Fibroblast of villous mesenchyme (primary cell): ENCODE data around the gene SIDT2. TPM values are rescaled to one million over a fixed set of nuclear protein-coding genes. Genes with fewer than 3 reads are reported as not detected.
A peak's percentile ranks its signal among the peaks of the same experiment; 100 is the strongest.

Source experiments
- DNase-seq: peaks from one replicate; pipeline ENCODE4 v3.0.0-alpha.2; 2010; ENCODE audit warnings: low read depth
- H3K4me3 ChIP-seq: 2 replicates; pipeline ENCODE4 v1.5.1; 2011; ENCODE audit warnings: low read depth, mild to moderate bottlenecking, low read length
- total RNA-seq: library from RNA; depleted of rRNA; stranded (reverse); fragments of >200 nt; gene quantifications from 2 replicates; pipeline ENCODE4 v1.2.3, GENCODE V29; 2012
- TF ChIP-seq, protein P1 (sequence below): IDR thresholded peaks from 2 replicates; pipeline ENCODE4 v1.5.1; 2012; ENCODE audit warnings: low read depth, mild to moderate bottlenecking, low read length; ENCODE audit not compliant: insufficient read depth

SIDT2 gene
- total RNA-seq, 1 donor, result 24.2 TPM

DNA sequence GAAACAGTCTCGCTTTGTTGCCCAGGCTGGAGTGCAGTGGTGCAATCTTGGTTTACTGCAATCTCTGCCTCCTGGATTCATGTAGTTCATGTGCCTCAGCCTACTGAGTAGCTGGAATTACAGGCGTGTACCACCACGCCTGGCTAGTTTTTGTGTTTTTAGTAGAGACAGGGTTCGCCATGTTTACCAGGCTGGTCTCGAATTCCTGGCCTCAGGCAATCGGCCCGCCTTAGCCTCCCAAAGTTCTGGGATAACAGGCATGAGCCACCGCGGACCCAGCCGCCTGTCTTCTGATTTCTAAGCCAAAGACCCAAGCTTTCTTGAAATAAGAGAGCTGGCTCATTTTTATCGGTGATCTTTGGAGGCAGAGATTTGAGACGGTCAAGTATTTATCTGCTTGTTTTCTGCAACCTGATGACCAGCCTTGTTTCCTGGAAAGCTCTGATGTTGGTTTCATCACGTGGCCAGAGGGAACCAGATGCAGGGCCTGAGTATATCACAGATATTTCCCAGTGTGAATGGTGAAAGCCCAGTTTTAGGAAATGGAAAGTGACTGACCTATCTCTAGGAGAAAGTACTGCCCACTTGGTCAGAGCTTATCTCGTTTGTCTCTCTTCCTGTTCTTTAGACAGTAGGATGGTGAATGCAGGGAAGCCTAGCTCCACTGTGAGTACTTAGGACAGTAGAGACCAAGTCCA is 5.7 kb upstream of the SIDT2 start:
- TF ChIP-seq, protein P1, sequence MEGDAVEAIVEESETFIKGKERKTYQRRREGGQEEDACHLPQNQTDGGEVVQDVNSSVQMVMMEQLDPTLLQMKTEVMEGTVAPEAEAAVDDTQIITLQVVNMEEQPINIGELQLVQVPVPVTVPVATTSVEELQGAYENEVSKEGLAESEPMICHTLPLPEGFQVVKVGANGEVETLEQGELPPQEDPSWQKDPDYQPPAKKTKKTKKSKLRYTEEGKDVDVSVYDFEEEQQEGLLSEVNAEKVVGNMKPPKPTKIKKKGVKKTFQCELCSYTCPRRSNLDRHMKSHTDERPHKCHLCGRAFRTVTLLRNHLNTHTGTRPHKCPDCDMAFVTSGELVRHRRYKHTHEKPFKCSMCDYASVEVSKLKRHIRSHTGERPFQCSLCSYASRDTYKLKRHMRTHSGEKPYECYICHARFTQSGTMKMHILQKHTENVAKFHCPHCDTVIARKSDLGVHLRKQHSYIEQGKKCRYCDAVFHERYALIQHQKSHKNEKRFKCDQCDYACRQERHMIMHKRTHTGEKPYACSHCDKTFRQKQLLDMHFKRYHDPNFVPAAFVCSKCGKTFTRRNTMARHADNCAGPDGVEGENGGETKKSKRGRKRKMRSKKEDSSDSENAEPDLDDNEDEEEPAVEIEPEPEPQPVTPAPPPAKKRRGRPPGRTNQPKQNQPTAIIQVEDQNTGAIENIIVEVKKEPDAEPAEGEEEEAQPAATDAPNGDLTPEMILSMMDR, result no peak
- DNase-seq, result peak; percentile 87

DNA sequence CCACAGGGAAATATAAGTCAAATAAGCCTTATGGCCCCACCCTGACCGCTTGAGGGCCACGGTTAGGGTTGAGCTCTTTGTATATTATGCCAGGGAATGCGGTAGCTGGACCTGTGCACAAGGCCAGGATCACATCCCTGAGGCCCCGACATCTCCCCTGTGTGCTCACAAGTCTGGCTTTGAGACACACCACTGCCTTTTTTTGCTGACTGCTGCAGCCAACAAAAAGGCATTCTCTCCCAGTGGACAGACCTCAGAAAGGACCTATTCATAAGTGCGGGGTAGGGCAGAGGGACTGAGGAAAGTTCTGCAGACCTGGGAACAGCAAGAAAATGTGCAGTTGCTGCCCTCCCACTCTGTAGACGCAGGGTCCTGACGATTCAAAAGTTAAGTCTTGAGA is 3.4 kb upstream of the SIDT2 start:
- TF ChIP-seq, protein P1, result no peak
- no peak overlapping the region for H3K4me3 ChIP-seq

More for the DNA sequence above, 5.7 kb upstream of the SIDT2 start:
- H3K4me3 ChIP-seq, result no peak overlapping the region

DNA sequence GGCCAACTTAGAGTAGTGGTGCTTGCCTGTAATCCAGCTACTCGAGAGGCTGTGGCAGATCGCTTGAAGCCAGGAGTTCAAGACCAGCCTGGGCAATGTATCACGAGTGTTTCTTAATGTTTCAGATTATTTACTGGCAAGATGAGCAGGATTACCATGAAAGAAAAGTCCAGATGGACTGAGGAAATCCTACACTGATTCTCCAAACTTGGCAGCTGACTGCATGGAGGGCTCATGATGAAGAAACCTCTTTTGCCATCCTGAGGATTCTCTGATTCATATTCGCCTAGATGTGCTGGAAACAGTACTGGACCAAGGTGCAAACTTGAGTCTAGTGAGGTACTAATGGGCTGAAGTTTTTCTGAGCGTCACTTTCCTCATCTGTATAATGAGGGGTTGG is 2.8 kb upstream of the SIDT2 start:
- DNase-seq, result no peak
- H3K4me3 ChIP-seq, result no peak overlapping the region
- TF ChIP-seq, protein P1, result no peak

More for the DNA sequence above, 3.4 kb upstream of the SIDT2 start:
- DNase-seq, result no peak

DNA sequence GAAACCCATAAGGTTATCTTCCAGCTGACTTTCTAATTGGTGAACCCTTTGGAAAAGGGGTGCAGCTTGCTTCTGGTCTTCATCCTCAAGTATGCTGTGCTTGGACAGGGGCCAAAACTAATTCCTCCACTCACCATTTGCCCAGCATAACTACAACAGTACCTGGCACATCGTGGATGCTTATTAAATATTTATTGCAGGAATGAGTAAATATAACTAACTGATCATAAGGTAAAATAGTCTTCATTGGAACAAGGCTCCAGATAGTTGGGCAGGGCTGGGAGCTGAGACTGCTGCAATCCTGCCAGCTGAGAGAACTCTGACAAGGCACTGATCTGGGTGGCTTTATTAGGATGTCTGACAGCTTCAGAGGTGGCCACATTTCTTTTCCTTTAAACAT is 2.4 kb upstream of the SIDT2 start:
- DNase-seq, result no peak
- TF ChIP-seq, protein P1, result no peak
- no peak overlapping the region for H3K4me3 ChIP-seq

DNA sequence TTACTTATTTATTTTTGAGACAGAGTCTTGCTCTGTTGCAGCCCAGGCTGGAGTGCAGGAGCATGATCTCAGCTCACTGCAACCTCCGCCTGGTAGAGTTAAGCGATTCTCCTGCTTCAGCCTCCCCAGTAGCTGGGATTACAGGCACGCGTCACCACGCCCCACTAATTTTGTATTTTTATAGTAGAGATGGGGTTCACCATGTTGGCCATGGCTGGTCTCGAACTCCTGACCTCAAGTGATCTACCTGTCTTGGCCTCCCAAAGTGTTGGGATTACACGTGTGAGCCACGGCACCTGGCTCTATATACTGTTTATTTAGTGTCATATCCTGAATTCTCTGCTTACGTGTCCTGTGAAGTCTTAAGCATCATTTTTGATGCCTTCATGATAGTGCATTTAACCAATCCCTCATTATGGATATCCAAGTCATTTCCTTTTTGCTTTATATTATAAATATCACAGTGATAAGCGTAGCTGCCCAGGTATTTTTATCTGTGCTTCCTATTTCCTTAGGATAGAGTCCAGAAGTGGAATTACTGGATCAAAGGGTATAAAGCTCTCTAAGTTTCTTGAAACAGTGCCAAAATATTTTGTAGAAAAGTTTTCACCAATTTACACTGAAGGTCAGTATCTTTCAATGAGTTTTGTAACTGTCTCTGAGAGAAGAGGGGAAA is 871 bp upstream of the SIDT2 start:
- TF ChIP-seq, protein P1, result no peak
- peak overlapping the region; percentile 78 for H3K4me3 ChIP-seq
- DNase-seq, result no peak

DNA sequence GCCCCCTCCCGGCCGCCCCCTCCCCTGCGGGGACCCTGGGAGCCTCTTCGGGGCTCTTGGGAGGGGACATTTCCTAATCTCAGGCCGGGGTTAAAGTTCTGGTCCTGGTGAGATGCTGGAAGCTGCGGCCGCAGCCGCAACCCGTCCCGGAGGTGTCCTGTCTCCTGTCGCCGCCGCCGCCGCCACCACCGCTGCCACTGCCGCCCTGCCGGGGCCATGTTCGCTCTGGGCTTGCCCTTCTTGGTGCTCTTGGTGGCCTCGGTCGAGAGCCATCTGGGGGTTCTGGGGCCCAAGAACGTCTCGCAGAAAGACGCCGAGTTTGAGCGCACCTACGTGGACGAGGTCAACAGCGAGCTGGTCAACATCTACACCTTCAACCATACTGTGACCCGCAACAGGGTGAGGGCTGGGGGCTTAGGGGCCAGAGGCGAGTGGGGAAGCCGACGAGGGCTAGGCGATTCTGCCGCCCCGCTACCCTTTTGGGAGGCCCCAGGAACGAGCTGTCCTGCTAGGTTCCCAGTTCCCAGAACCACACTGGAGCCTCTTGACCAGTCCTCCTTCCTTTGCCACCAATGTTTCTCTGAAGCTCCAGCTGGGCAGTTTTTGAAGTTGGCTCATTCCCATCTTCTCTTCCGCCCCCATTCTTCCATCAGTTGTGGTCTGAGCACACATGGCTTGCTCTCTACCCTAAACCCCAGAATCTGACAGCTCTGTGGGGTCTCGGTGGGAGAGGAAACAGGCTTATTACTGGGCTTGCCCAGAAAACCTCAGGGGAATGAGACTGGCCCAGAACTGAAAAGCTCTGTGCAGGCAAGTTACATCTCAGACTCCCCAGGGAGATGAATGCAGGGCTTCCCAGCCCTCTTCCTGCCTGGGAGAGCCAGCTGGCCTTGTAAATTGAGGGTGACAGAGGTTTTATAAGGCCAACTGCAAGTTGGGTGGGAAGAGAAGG is 781 bp downstream of the SIDT2 start:
- TF ChIP-seq, protein P1, result no peak
- H3K4me3 ChIP-seq, result peak overlapping the region; percentile 78
- DNase-seq, result peak; percentile 70
